Spleen (tissue), 11 donors: ENCODE results near the gene MTG1. TPM values are rescaled to one million over a fixed set of nuclear protein-coding genes. Genes with fewer than 3 reads are reported as not detected.
A peak's percentile ranks its signal among the peaks of the same experiment; 100 is the strongest.
"Not testable (repeated sequence)": the region's sequence is repeated elsewhere in the genome, so short reads cannot be mapped to it uniquely, and the experiment has no call there.

Experiments used
- DNase-seq: peaks from one replicate; pipeline ENCODE4 v3.0.0-alpha.2; 2020
- H3K27ac ChIP-seq, 8 donors: fragments of 200-600 bp; sonication (generic) in 7 of 8; 1 replicate in 4 of 8; 2 replicates in 4 of 8; pipeline versions ENCODE4 v1.5.0 to v1.8.0; 2016 to 2021; ENCODE audit warnings: inconsistent platforms in 4 of 8, mild to moderate bottlenecking in 4 of 8, moderate library complexity in 1 of 8
- H3K27me3 ChIP-seq, 7 donors: fragments of 200-600 bp; sonication (generic) in 6 of 7; replicated peaks in 1 of 7; 1 replicate in 4 of 7; 2 replicates in 3 of 7; pipeline versions ENCODE4 v1.5.0 to v1.8.0; 2016 to 2021; ENCODE audit warnings: inconsistent platforms in 3 of 7, mild to moderate bottlenecking in 1 of 7
- H3K36me3 ChIP-seq, 6 donors: fragments of 200-600 bp; sonication (generic) in 5 of 6; 1 replicate in 4 of 6; 2 replicates in 2 of 6; pipeline versions ENCODE4 v1.5.0 to v1.8.0; 2016 to 2021; ENCODE audit warnings: inconsistent platforms in 2 of 6
- H3K4me1 ChIP-seq, 6 donors: fragments of 200-600 bp; sonication (generic) in 5 of 6; 1 replicate in 3 of 6; 2 replicates in 3 of 6; pipeline versions ENCODE4 v1.5.0 to v1.8.0; 2016 to 2021; ENCODE audit warnings: inconsistent platforms in 3 of 6
- H3K4me3 ChIP-seq, 8 donors: fragments of 200-600 bp; sonication (generic) in 7 of 8; 1 replicate in 4 of 8; 2 replicates in 4 of 8; pipeline versions ENCODE4 v1.5.0 to v1.8.0; 2016 to 2021; ENCODE audit warnings: inconsistent platforms in 4 of 8, mild to moderate bottlenecking in 4 of 8, moderate library complexity in 2 of 8
- H3K9me3 ChIP-seq, 8 donors: fragments of 200-600 bp; sonication (generic) in 7 of 8; 1 replicate in 4 of 8; 2 replicates in 4 of 8; pipeline versions ENCODE4 v1.5.0 to v1.8.0; 2016 to 2021; ENCODE audit warnings: inconsistent platforms in 4 of 8
- CTCF ChIP-seq, 11 experiments: fragments of 200-600 bp in 7 of 11; fragments of 450-650 bp in 4 of 11; sonication (generic) in 4 of 11; IDR thresholded peaks in 8 of 11; conservative IDR thresholded peaks in 3 of 11; 1 replicate in 7 of 11; 2 replicates in 4 of 11; pipeline versions ENCODE4 v1.4.0 to v1.8.0; 2016 to 2021; ENCODE audit warnings: antibody characterized with exemption in 11 of 11, inconsistent platforms in 4 of 11, mild to moderate bottlenecking in 1 of 11
- POLR2A ChIP-seq, 3 donors: fragments of 450-650 bp; IDR thresholded peaks; one replicate each; pipeline ENCODE4 v1.5.1; 2017; ENCODE audit warnings: antibody characterized with exemption in 3 of 3, mild to moderate bottlenecking in 1 of 3
- POLR2AphosphoS5 ChIP-seq, 3 donors: sonication (generic); formaldehyde crosslinking; IDR thresholded peaks; one replicate each; pipeline ENCODE4 v1.5.1; 2017; ENCODE audit warnings: antibody characterized with exemption in 3 of 3
- WGBS, 5 donors: extraction: QIAGEN DNeasy Blood & Tissue Kit in 3 of 5; methylation state at CpG; one replicate each; pipeline versions ENCODE4 v1.1.5 to v1.1.7; 2013 to 2018; 5-methylcytosine and 5-hydroxymethylcytosine counted together
- intact Hi-C: fragments of 100-400 bp; cut with DNase I; formaldehyde crosslinking; loops from one replicate; pipeline ENCODE4 v1.15.0; 2023; ENCODE audit warnings: low total_unique reads
- polyA plus RNA-seq, 3 donors: library from polyadenylated mRNA; stranded (reverse); fragments of 200-250 nt; gene quantifications; one replicate each; pipeline ENCODE4 v1.2.1, GENCODE V29; 2013
- total RNA-seq, 7 donors: library from RNA; depleted of rRNA in 3 of 7; stranded (reverse); fragments of >200 nt in 3 of 7; fragmentation: NEBNext Ultra II Directional in 4 of 7; extraction: Animal tissue kit (Norgen Biotek cat#: 25700) in 4 of 7; gene quantifications; one replicate each; pipeline versions ENCODE4 v1.1.0 to v1.2.1, GENCODE V29; 2016 to 2021
- donor health status: healthy with polysubstance abuse.
- donor health status: DM: no; HTN: no; CAD: no; lungs with moderate emphysema.
- donor health status: DM: no; HTN: no; CAD: no.
- donor health status: Bipolar disorder and iron deficiency.
- donor health status: healthy.
- donor health status: DM: no; HTN: no; CAD: no.
- donor health status: DM: yes; HTN: yes; CAD: no.

The MTG1 gene
- total and polyA plus RNA-seq, 10 donors: 35.4 to 122 (median 65.6) TPM

DNA sequence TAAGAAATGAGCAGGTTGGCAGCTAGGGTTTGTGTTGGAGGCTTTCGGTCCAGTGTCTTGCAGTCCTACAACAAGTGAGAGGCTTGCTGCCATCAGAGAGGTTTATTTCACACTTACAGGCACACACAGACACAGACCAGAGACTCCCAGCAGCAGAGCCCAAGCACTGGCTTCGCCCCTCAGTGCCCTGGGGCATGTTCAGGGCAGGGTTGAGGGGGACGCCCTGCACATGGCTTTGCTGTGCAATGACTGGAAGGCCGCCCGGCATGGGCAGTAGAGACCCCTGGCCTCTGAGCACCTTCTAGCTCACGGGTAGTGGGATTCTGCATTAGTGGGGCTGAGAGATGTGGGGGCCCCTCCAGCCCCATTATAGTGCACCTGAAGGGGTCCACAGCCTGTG is 26.6 kb downstream of the MTG1 start:
- WGBS, 5 donors: 80 to 94% (median 92%) methylated on average over 2 to 6 of the region's 6 CpGs
- intact Hi-C loops: no loop called here
- Histone ChIP-seq H3K27ac (no peak overlapping the region), H3K9me3 (no peaks in the 10 kb centered on the region), H3K4me1 (peaks cover 3 to 16% (median 9%) of the 10 kb centered on the region in 6 donors), H3K4me3 (no peak overlapping the region), H3K27me3 (peaks cover 0 to 25% (median 3%) of the 10 kb centered on the region in 7 donors), H3K36me3 (peaks cover 0 to 56% (median 27%) of the 10 kb centered on the region in 6 donors)
- TF ChIP-seq POLR2AphosphoS5 (IDR thresholded peaks at IDR 0.05): no peak
- no peak for TF ChIP-seq POLR2A (IDR thresholded peaks at IDR 0.05)
- no peak for DNase-seq

DNA sequence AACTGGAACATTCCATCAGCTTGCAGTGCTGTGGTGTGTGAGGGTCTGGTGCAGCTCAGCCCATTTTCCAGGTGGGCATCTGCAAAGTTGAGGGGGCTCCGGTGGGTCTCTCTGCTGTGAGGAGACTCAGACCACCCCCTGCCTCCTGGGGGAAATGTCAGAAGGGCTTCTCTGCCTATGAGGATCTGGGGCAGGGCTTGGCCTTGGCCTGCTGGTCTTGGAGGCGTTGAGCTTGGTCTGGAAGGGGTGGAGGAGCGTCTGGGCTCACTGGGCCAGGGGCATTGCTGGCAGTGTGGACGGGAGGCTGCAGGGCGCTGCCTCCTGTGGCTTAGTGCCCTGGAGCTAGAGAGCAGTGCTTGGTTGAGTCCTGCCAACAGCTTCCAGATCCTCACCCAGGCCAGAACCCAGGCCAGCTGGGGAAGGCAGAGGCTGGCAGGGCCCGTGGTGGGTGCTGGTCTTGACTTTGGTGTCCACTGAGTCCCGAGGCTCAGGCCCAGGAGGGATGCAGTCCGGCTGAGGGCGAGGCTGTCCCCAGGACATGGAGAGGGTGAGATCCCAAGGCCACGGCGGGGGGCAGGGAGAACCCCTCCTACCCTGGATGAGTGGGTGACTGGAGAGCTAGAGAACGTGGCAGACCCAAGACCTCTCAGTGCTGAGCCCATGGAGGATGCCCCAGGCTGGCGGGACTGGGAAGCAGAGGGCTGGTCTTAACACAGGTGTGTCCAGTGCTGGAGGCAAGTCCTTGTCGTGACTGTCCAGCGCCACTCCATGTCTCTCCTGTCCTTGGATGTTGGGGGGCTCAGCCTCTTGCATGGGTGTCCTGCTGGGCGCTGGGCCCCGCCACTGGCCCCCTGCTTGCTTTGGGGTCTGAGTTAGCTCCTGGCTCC is 27.6 kb downstream of the MTG1 start:
- peaks cover 0 to 25% (median 3%) of the 10 kb centered on the region in 7 donors for H3K27me3 ChIP-seq
- H3K4me3 ChIP-seq: no peak overlapping the region
- peak in 1 of 3 donors; percentile 7 for TF ChIP-seq POLR2AphosphoS5 (IDR thresholded peaks at IDR 0.05)
- no peak for TF ChIP-seq POLR2A (IDR thresholded peaks at IDR 0.05)
- no peak for TF ChIP-seq CTCF (IDR thresholded peaks at IDR 0.05 in 8 of 11, conservative IDR thresholded peaks at IDR 0.05 in 3 of 11)
- H3K4me1 ChIP-seq: peaks cover 3 to 16% (median 9%) of the 10 kb centered on the region in 6 donors
- WGBS, 5 donors: 83 to 91% (median 88%) methylated on average over 9 to 16 of the region's 17 CpGs
- no peaks in the 10 kb centered on the region for H3K9me3 ChIP-seq
- peaks cover 0 to 48% (median 24%) of the 10 kb centered on the region in 6 donors for H3K36me3 ChIP-seq
- H3K27ac ChIP-seq: no peak overlapping the region
- peak; percentile 74 for DNase-seq
- intact Hi-C loops: no loop called here

- Histone ChIP-seq H3K9me3 (no peaks in the 10 kb centered on the region), H3K27me3 (peaks cover 0 to 25% (median 3%) of the 10 kb centered on the region in 7 donors), H3K4me3 (no peak overlapping the region), H3K36me3 (peaks cover 0 to 48% (median 24%) of the 10 kb centered on the region in 6 donors), H3K4me1 (peaks cover 3 to 16% (median 9%) of the 10 kb centered on the region in 6 donors), H3K27ac (no peak overlapping the region)
- no peak for TF ChIP-seq POLR2A (IDR thresholded peaks at IDR 0.05)
- TF ChIP-seq POLR2AphosphoS5 (IDR thresholded peaks at IDR 0.05): peak in 1 of 3 donors; percentile 3
- intact Hi-C loops: no loop called here
- WGBS, 5 donors: 83 to 86% (median 84%) methylated on average over 16 of the region's 16 CpGs
- no peak for DNase-seq
These were observed 28.4 kb downstream of the MTG1 start for GRCh38 chr10:133422223-133422806.

DNA sequence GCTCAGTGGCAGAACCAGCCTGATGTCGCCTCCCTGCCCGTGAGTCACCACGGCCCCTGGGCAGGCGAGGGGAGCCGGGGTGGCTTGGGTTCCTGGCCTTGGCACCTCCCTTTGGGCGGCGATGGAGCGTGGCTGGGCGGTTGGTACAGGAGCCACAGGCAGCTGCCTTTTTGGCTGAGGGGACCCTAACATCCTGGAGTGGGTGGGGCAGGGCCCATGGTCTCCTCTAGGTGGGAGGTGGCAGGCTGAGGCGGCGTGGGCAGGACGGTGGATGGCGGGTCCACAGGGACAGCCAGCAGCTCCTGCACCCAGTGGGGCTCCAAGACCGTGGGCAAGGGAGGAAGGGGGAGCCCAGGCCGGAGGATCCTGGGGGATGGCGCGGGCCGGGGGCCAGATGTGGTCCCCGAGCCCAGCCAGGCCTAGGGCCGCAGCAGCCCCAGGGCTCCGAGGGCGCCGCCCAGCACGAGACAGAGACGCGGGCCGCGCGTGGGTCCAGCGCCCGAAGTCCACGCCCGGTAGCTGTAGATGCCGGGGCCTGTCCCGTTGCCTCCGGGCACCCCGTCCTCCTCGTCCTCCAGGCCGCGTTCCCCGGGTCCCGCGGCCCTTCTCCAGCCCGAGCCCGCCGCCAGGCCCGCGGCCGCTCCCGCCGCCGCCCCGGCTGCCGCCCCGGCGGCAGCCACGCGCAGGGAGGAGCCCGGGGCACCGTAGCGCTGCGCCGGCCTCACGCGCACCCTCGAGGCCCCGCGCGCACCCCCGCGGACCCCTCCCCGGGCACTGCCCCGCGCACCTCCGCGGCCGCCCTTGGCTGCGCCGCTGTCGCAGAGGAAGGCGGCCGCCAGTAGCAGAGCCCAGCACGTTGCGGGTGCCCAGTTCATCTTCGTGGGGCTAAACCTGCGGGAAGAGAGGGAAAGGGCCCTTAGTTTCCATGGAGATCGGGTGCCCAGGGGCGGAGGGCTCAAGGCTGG is 29.1 kb downstream of the MTG1 start:
- Histone ChIP-seq H3K9me3 (peaks cover 0 to under 1% (median 0%) of the 10 kb centered on the region in 8 donors), H3K27me3 (peaks cover 0 to 25% (median 3%) of the 10 kb centered on the region in 7 donors), H3K4me1 (peaks cover 3 to 16% (median 9%) of the 10 kb centered on the region in 6 donors), H3K27ac (no peak overlapping the region), H3K36me3 (peaks cover 0 to 43% (median 23%) of the 10 kb centered on the region in 6 donors), H3K4me3 (peak overlapping the region in 2 of 8 donors; percentile 18 to 51)
- intact Hi-C loops: no loop called here
- no peak for TF ChIP-seq POLR2A (IDR thresholded peaks at IDR 0.05)
- TF ChIP-seq POLR2AphosphoS5 (IDR thresholded peaks at IDR 0.05): peak in 2 of 3 donors; percentile 12 to 41
- DNase-seq: peak; percentile 75
- 18 to 60% (median 24%) methylated on average over 11 to 88 of the region's 88 CpGs for WGBS, 5 donors

DNA sequence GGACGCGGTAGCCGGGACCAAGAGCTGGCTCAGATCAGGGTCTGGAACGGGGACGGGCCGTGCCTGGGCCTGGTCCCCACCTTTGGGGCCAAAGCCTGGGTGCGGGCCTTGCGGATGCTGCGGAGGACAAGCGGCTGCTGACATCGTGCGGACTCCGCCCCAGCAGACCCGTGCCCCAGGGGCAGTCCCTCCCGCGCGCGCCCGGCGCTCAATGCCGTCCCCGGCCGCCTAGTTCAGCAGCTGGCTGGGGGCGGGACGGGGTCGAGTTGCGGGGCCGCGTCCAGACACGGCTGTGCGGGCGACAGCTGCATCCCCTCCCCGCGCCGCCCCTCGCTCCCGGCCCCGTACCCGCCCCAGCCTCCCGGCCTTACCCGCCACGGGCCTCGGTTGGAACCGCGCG is 30.1 kb downstream of the MTG1 start:
- 31% methylated on average over 9 of the region's 46 CpGs; no CpG with 5 or more reads in 4 of the 5 donors for WGBS, 5 donors
- Histone ChIP-seq H3K9me3 (peaks cover 0 to 11% (median 2%) of the 10 kb centered on the region in 8 donors), H3K36me3 (peaks cover 0 to 33% (median 15%) of the 10 kb centered on the region in 6 donors), H3K4me1 (peaks cover 3 to 16% (median 9%) of the 10 kb centered on the region in 6 donors), H3K27me3 (peaks cover 0 to 25% (median 3%) of the 10 kb centered on the region in 7 donors), H3K4me3 (peak overlapping the region in 1 of 8 donors; percentile 35)
- DNase-seq, intact Hi-C loops, H3K27ac ChIP-seq: not testable (repeated sequence)

DNA sequence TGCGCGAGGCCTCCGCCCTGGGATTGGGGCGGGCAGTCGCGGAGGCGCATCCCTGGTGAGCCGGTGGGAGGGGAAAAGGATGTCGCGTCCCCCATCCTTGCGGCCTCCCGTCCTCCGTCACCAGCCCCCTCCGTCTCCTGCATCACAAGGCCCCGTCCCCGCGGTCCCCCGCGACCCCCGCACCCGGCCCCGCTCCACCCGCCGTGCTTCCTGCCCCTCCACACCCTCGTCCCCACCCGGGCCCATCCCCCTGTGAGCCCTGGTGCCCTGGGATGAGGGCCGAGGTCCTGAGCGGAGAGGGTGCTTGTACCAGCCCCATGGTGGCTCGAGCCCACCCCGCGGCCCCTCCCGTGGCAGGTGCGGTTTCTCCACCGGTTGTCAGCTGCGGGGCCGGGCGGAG is 30.6 kb downstream of the MTG1 start, which contains the start of gene SPRN:
SPRN (minus strand) TSS at position 25 of the 400 bp plus-strand sequence. CDS start 944 bp downstream, outside the sequence.
- Histone ChIP-seq H3K4me3 (peak within 1 kb of the TSS in 2 of 8 donors; percentile 18 to 51), H3K27me3 (peaks cover 0 to 25% (median 3%) of the 10 kb centered on the region in 7 donors), H3K9me3 (peaks cover 0 to 13% (median 7%) of the 10 kb centered on the region in 8 donors), H3K4me1 (peaks cover 3 to 16% (median 9%) of the 10 kb centered on the region in 6 donors), H3K36me3 (peaks cover 0 to 28% (median 10%) of the 10 kb centered on the region in 6 donors)
- intact Hi-C loops, DNase-seq, H3K27ac ChIP-seq: not testable (repeated sequence)
- WGBS, 5 donors: 13 to 33% (median 22%) methylated on average over 5 to 17 of the region's 37 CpGs; no CpG with 5 or more reads in 1 of the 5 donors

DNA sequence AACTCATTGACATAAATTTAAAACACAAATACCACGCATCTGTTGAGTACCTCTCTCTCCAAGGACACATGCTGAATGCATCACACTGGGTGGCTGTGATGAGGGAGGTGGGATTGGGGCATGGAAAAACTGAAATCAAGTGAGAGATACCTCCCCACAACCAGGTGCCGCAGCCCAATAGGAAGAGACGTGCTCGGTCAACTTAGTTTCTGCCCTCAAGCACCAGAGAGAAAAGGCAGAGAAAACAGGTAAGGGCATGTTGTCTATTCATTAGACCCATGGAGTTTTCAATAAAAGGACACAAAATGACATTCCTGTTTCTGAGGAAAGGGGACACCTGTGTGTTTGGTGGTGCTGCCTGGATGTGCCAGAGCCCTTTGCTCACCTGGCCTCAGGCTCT is 35.6 kb downstream of the MTG1 start:
- DNase-seq, H3K4me3 ChIP-seq, H3K27me3 ChIP-seq, intact Hi-C loops, H3K36me3 ChIP-seq, H3K4me1 ChIP-seq, H3K27ac ChIP-seq: not testable (repeated sequence)
- 85 to 90% (median 89%) methylated on average over 4 of the region's 4 CpGs for WGBS, 5 donors
- peaks cover 0 to 14% (median 8%) of the 10 kb centered on the region in 8 donors for H3K9me3 ChIP-seq
